Forelimb muscle (tissue), 1 donor: ENCODE data around the gene OTUD1. TPM values are rescaled to one million over a fixed set of nuclear protein-coding genes. Genes with fewer than 3 reads are reported as not detected.

Source experiments
- DNase-seq: peaks from one replicate; pipeline ENCODE4 v3.0.0-alpha.2; 2013; ENCODE audit warnings: low read depth
- polyA plus RNA-seq: library from polyadenylated mRNA; unstranded; fragments of 120-200 nt; gene quantifications from one replicate; pipeline ENCODE4 v1.2.1, GENCODE V29; 2013; ENCODE audit not compliant: insufficient read length

The OTUD1 gene
- polyA plus RNA-seq, 1 donor = 100 TPM

DNA sequence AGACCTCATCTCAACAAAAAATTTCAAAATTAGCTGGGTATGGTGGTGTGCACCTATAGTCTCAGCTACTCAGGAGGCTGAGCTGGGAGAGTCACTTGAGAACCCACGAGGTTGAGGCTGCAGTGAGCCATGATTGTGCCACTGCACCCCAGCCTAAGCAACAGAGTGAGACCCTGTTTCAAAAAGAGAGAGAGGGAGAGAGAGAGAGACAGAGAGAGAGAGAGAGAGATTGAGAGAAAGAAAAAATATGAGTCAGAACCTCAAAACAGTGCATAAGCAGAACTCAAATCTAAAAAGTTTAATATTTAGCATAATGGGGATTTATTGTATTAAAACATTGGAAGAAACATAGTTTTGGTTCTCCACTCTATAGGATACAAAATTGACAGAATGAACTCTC, 17.5 kb upstream of the OTUD1 start:
- DNase-seq = no peak

DNA sequence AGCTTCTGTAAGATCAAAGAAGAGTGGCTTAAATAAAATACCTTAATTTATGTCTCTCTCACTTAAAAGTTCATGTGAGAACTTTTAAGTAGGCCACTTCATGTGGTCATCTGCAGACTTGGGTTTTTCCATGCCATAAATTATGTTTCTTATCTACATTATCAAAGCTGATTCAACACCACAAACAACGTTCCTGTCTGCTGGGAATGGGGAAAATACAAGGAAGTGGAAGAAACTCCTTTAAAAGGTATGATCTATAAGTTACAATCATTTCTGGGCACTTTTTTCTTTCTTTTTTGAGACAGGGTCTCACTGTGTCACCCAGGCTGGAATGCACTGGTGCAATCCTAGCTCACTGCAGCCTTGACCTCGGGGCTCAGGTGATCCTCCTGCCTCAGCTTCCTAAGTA, 16.9 kb upstream of the OTUD1 start:
- DNase-seq = no peak

DNA sequence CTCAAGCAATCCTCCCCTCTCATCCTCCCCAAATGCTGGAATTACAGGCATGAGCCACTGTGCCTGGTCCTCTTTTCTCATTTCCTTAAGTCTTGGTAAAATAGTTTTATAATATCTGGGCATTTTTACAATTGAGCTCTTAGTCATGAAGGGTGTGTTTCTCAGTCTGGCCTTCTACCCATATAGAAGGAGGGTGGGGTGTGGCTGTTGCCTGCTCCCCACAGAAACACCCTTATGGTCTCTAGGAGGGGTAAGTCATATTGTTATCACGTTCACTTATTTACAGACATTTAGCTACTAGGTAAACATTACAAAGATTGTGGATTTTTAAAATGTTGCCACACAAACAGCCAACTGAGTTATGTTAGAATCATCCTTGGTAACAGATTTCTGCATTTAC, 6.7 kb upstream of the OTUD1 start:
- DNase-seq = no peak

DNA sequence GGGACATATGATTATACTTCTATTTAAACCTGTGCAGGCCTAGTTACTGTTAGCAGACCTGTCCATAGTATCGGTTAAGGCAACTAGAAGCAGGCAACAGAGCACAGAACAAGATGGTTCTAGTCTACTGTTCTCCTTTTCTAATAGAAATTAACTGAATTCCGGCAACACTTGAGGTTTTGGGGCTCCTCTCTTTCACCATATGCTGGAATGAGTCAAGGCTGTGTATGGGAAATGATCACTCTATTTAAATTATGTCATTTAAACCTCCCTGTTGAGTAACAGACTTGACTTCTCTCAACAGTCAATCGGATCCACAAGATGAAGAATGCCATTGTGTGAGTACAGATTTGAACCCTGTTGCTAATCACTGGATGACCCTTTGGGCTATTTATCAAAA, 6.2 kb upstream of the OTUD1 start:
- no peak for DNase-seq

DNA sequence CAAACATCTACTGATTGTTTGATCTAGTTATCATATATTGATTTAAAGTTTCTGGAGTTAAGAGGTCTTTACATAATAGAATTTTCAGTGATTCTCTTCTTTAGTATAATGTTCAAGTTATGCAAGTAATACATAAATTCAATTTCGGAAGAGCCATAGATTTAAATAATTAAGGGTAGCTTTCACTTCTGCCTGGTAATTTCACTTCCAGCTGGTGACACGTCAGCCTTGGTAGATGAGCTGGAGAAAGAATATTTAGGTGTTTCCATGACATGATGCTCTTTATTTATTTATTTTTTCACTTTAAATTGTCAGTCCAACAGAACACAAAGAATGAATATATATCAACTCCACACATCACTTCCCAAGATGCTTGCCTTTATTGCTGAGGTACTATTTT, 5.2 kb upstream of the OTUD1 start:
- DNase-seq = no peak

DNA sequence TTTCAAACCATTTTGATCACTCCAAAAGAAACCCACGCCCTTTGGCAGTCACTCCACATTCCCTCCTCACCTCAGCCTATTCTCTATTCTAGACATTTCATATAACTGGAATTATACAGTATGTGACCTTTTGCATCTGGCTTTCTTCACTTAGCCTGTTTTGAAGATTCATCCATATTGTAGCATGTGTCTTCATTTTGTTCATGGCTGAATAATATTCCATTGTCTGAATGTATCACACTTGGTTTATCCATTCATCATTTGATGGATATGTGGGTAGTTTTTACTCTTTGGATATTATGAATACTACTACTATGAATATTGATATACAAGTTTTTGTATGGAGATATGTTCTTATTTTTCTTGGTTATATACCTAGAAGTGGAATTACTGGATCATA, 3.5 kb upstream of the OTUD1 start:
- no peak for DNase-seq

DNA sequence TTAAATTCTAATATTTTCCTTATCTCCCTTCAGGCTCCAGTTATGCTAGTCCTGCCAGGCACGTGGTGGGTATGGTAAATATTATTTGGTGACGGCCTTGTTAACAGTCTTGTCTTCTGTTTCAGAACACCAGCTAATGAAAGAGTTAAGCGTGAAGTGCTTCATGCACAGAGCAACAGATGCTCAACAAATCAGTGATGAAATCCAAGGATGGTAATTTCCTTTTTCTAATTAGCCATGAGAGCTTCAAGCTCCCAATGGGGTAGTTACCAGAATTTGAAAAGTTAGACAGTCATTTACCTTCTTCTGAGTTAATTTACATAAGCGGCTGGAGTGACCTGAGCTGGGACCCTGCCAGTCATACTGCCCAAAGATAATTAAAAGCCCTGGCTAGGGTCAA, 1.9 kb upstream of the OTUD1 start:
- DNase-seq = no peak

DNA sequence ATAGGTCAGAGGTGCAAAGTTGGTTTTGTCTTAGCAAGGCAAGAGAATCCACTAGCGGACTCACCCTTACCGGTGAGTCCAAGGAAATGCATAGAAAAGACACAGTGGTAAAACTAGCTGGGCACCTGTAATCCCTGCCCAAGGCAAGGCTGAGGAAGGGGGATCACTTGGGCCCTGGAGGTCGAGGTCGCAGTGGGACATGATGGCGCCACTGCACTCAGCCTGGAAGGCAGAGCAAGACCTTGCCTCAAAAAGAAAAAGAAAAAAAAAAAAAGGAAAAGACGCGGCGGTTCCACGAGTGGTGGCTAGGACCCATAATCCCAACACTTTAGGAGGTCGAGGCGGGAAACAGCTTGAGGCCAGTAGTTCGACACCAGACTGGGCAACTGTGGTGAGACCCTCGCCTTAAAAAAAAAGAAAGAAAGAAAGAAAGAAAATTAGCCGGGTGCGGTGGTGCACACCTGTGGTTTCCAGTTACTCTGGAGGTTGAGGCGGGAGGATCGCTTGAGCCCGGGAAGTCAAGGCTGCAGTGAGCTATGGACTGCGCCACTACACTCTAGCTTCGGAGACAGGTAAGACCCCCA, 820 bp upstream of the OTUD1 start:
- no peak for DNase-seq

DNA sequence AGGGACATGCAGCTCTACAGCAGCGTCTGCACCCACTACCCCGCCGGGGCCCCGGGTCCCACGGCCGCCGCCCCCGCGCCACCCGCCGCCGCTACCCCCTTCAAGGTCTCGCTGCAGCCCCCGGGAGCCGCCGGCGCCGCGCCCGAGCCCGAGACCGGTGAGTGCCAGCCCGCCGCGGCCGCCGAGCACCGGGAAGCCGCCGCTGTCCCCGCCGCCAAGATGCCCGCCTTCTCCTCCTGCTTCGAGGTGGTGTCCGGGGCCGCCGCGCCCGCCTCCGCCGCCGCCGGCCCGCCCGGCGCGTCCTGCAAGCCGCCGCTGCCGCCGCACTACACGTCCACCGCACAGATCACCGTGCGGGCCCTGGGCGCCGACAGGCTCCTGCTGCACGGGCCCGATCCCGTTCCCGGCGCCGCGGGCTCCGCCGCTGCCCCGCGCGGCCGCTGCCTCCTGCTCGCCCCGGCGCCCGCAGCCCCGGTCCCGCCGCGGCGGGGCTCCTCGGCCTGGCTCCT, 631 bp downstream of the OTUD1 start:
- no peak for DNase-seq

DNA sequence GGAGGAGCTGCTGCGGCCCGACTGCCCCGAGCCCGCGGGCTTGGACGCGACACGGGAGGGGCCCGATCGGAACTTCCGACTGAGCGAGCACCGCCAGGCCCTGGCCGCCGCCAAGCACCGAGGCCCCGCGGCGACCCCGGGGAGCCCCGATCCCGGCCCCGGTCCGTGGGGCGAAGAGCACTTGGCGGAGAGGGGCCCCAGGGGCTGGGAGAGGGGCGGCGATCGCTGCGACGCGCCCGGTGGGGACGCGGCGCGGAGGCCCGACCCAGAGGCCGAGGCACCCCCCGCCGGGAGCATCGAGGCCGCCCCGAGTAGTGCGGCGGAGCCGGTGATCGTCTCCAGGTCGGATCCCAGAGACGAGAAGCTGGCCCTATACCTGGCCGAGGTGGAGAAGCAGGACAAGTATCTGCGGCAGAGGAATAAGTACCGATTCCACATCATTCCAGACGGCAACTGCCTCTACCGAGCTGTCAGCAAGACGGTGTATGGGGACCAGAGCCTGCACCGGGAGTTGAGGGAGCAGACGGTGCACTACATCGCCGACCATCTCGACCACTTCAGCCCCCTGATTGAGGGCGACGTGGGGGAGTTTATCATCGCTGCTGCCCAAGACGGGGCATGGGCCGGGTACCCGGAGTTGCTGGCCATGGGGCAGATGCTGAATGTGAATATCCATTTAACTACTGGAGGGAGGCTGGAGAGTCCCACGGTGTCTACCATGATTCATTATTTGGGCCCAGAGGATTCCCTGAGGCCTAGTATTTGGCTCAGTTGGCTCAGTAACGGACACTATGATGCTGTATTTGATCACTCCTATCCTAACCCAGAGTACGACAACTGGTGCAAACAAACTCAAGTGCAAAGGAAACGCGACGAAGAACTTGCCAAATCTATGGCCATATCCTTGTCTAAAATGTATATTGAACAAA, 1.4 kb downstream of the OTUD1 start:
- DNase-seq = no peak

DNA sequence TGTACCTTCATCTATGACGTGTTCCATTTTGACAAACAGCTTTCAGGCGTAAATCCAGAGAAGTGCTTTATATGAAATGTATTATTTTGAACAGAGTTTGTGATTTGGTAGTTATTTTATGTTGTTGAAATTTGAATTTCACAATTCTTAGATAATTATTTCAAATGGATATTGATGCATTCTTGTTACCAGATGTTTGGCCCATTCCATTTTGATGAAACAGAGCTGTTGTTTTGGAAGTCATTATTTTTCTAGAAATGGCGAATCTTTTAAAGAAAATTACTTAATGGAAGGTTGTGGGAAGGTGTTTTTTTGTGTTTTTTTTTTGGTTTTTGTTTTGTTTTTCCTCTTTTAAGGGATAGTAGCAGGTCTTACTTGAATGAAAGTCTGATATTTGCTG, 2.4 kb downstream of the OTUD1 start:
- DNase-seq = no peak

DNA sequence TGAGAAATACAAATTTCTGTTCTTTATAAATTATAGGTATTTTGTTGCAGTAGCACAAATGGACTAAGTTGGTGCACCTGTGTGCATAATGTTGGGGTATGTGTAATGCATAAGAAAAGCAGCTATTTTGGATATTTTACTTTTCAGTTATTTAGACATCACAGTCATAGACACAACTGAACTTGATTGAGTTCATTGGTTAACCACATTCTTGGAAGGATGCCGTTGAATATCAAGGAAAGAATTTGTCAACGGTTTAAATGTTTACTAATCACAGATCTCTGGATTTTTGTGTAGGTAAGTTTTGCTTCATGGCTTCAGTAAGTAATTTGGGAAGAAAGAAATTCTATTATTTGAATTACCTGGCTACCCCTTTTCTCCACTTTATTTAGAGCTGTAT, 4.1 kb downstream of the OTUD1 start:
- no peak for DNase-seq

DNA sequence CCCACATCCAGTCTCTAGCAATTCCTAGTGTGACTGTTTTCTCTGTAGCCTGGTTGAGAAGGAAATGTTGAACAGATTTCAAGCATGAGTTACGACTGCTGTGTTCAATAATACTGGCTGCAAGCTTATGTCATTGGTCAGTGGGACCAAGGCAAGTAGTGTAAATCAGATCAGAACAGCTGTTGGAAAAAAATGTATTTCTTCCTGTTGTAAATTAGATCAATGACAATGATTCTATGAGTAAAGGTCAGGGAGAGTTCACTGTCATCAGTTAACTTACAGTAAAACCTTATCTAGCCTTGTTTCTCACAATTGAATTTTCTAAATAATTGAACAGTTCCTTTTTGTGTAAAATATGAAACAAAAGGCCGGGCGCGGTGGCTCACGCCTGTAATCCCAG, 6.7 kb downstream of the OTUD1 start:
- no peak for DNase-seq

DNA sequence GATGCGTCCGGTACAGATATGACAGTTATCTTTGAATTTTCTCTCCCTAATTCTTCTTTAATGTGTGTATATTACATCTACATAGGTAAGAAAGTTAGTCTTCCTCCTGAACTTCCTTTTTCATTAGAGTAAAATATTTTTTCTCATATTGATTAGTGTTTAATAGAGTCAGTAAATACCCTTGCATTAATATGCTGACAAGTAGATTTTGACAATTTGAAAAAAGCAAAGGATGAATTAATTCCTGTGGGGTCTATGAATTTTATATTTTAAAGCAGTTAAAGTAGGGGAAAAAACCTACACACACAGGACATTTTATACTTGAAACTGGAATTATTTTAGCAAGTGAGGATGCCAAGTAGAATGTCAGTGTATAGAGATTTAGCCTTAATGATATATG, 9.4 kb downstream of the OTUD1 start:
- DNase-seq = no peak

DNA sequence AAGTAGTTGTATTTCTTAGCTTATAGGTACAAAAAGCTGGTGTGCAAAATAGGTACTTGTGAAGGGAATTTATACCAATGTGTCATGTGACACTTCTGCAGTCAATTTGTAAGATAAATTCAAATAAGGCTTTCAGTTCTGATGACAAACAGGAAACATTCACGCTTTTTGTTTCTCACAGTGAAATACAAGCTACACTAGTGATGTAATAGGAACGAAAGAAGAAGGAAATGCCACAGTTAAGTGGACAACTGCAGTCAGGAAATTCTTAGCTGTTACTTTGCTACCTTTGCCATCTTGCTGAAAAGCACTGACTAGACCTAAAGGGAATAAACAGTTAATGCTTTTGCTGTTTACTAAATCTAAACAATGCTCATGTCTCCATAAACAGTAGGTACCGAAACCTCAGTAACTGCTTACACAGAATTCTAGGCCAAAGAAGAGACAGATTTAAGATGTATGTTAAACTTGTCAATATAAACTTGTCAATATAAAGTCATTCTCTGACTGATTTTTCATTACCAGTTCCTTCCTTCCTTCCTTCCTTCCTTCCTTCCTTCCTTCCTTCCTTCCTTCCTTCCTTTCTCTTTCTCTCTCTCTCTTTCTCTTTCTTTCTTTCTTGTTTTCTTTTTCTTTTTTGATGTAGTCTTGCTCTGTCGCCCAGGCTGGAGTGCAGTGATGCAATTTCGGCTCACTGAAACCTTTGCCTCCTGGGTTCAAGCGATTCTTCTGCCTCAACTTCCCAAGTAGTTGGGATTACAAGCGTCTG, 10.1 kb downstream of the OTUD1 start:
- no peak for DNase-seq

DNA sequence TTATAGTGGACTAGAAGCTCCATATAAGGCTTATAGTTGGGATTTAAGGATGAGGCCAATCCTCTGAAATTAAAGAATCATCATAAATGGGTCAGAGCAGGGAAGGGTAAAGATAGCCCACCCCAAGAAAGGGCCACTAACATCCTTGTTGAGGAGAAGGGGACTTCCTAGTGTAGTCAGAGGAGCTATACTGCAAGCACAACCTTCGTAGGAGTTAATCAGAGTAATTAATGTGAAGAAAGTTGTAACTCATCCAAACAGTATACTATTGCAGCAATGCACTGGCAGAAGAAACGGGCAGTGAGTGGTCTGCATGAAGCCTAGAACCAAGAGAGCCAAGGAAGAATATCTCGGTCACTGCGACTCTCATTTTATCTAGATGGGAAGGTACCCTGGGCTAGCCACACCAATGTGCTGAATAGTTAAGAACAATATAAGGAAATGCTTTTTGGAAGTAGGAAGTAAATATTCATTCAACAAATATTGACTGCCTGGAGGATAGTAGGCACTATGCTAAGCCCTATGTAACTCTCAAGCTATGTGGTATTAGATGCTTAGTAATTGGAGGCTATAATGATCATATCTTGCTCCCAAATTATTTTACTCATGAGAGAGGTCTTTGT, 13.3 kb downstream of the OTUD1 start:
- DNase-seq = no peak

DNA sequence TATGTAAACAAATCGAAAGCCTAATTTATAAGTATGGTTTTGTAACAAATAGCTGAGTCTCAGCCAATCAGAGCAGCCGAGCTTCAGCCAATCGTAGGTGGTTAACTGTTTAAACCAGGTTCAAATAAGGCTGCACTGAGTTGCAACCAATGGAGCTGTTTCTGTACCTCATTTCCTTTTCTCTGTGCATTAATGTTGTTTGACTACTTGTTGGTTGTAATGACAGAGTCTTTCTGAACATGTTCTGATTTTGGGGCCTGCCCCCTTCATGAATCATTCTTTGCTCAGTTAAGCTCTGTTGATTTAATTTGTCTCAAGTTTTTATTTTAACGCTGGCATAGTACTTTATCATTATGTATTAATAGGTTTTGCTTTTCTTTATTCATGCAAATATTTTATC, 14.6 kb downstream of the OTUD1 start:
- no peak for DNase-seq

DNA sequence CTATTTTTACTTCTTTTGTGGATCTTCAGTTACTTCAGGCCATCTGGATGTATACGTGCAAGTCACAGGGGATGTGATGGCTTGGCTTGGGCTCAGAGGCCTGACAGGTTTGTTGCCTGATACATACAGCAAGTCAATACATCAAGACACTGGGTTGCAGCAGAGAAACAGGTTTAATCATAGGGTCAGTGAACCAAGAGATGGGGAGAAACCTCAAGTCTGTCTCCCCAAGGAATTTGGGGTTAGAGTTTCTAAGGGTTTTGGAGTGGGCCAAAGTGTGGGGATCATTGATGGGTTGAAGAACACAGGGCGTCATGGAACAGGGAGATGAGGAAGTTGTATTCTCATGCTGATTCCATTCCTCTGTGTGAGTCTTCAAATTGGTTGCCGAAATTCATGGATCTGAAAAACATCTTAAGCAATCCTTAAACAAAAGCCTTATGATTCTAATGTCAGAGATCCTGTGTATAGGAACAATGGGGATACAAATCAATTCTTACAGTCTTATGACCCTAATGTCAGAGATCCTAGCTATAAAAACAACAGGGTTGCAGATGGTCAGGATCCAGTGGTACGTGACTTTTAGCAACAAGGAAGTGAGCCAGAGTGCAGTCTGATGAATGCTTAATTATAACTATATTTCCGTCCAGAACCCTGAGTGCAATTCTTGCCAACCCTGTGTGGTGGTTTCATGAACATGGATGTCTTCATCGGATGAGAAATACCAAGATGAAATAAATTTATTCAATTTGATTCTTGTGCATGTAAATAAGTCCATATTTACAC, 18.9 kb downstream of the OTUD1 start:
- no peak for DNase-seq

DNA sequence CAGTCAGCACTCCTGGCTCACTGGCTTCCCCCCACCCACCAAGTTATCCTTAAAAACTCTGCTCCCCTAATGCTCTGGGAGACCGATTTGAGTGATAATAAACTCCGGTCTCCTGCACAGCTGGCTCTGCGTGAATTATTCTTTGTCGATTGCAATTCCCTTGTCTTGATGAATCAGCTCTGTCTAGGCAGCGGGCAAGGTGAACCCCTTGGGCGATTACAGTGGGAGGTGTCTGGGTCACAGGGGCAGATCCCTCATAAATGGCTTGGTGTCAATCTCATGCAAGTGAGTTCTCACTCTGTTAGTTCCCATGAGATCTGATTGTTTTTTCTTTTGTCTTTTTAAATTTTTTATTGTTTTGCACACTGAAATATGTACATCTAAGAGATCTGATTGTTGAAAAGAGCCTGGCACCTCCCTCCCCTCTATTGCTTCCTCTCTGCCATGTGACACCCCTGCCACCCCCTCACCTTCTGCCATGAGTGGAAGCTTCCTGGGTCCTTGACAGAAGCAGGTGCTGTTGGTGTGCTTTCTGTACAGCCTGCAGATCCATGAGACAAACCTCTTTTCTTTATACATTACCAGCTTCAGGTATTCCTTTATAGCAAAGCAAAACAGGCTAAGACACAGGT, 20.5 kb downstream of the OTUD1 start:
- DNase-seq = no peak

DNA sequence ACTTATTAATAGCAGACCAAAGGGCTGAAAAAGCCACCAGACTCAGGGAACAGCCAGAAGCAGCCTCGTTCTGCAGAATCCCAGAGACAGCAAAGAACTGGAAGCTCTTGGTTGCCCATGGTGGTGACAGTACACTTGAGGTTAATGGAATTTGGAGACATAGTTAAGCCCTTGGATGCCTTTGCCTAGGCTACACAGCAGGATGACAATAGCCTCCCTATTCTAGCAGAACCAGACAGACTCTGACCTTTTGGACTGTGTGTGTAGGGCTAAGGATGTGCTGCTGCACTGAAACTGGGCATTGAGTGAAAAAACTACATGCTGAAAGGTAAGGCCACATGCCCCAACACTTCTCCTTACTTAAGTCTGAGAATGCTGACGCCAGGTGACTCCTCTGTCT, 22.7 kb downstream of the OTUD1 start:
- DNase-seq = no peak

DNA sequence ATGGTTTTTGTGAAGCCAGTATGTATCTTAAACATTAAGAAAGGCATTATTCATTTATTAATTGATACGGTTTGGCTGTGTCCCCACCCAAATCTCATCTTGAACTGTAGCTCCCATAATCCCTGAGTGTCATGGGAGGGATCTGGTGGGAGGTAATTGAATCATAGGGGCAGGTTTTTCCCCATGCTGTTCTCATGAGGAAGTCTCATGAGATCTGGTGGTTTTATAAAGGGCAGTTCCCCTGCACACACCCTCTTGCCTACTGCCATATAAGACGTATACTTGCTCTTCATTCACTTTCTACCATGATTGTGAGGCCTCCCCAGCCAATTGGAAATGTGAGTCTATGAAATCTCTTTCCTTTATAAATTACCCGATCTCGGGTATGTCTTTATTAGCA, 28.1 kb downstream of the OTUD1 start:
- no peak for DNase-seq
